GM10248 (cell line): ENCODE measurements around the gene CMTR1.

Experiments used
- CTCF ChIA-PET: fragments of 300-600 bp; sonication (Branson Sonifier 250); formaldehyde crosslinking; extraction: SDS; loops from one replicate; lab custom pipeline; 2021; ENCODE audit warnings: antibody characterized with exemption; lab: Yijun Ruan, JAX
- POLR2A ChIA-PET: fragments of 350-650 bp; sonication (Branson Sonifier 250); formaldehyde crosslinking; extraction: SDS; loops from one replicate; lab custom pipeline; 2020; ENCODE audit warnings: antibody characterized with exemption; lab: Yijun Ruan, JAX
- DNase-seq: peaks from one replicate; pipeline ENCODE4 v3.0.0; 2012; ENCODE audit errors: extremely low spot score
- CTCF ChIP-seq: IDR thresholded peaks from 2 replicates; pipeline ENCODE4 v1.5.1; 2012; ENCODE audit warnings: mild to moderate bottlenecking, low read depth; ENCODE audit errors: extremely low read depth, missing control alignments, control extremely low read depth

The CMTR1 gene

GRCh38 chr6:37490536-37491170, 57.6 kb downstream of the CMTR1 start:
- POLR2A ChIA-PET: no interaction called here
- no peak for DNase-seq
- CTCF ChIA-PET: interaction anchor here (1.1 to 3.8 kb wide), 7 partner anchors 10 to 201 kb away, joined by 3 to 17 read pairs (median 11); partner anchors contain the start of gene CCDC167
- TF ChIP-seq CTCF: no peak

- TF ChIP-seq CTCF: no peak
- no peak for DNase-seq
- ChIA-PET CTCF (interaction anchor here (0.8 to 3.8 kb wide), 17 partner anchors 8 to 1003 kb away, joined by 3 to 17 read pairs (median 4); partner anchors contain the start of gene CCDC167), POLR2A (interaction anchor here (1.3 kb wide), 1 partner anchor 75 kb away, joined by 4 read pairs; no protein-coding TSS in a partner anchor)
Measured at GRCh38 chr6:37491171-37491829, 58.3 kb downstream of the CMTR1 start.

- no peak for DNase-seq
- no peak for TF ChIP-seq CTCF
- CTCF ChIA-PET: interaction anchor here (0.8 to 3.8 kb wide), 16 partner anchors 8 to 1002 kb away, joined by 3 to 17 read pairs (median 4); partner anchors contain the start of gene CCDC167
- POLR2A ChIA-PET: interaction anchor here (1.3 kb wide), 1 partner anchor 74 kb away, joined by 4 read pairs; no protein-coding TSS in a partner anchor
Measured at GRCh38 chr6:37491830-37492208, 58.8 kb downstream of the CMTR1 start.

- CTCF ChIA-PET: interaction anchor here (0.8 to 3.8 kb wide), 14 partner anchors 8 to 1002 kb away, joined by 3 to 17 read pairs (median 4); partner anchors contain the start of gene CCDC167
- no peak for TF ChIP-seq CTCF
- no peak for DNase-seq
Measured at GRCh38 chr6:37492236-37492972, 59.4 kb downstream of the CMTR1 start.

DNA sequence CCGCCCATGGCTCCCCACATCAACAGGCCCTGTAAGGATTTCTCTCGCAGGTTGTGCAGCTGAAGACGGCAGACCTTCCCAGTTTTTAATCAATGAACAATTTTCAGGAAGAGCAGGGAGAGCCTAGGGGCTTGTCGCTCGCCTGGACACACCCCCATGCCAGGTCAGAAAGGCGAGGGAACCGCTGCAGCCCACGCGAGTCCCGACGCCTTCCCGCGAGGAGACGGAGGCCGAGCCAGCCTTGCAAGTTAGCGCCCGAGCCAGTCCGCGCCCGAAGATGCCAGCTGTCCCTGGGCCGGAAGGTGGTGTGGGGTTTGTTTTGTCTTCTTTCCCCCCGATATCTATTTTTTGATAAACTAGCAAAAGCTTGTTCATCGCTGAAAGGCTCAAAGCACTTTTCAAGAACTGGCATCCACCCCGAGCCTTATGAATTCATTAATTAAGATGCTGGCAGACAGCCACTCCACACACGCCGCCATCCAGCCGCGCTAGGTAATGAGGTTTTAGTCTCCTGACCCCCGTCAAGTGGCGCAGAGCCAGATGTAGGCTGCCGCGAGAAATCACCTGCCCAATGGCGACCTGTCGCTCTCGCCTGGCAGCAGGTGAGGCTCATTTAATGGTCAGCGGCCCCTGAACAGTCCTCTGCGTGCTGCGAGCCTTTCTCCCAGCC, 60.1 kb downstream of the CMTR1 start:
- POLR2A ChIA-PET: no interaction called here
- TF ChIP-seq CTCF: no peak
- CTCF ChIA-PET: interaction anchor here (0.9 to 3.8 kb wide), 5 partner anchors 7 to 199 kb away, joined by 3 to 17 read pairs (median 11); partner anchors contain the start of gene CCDC167
- no peak for DNase-seq

More at GRCh38 chr6:37492236-37492972, 59.4 kb downstream of the CMTR1 start:
- POLR2A ChIA-PET: interaction anchor here (1.3 kb wide), 1 partner anchor 73 kb away, joined by 4 read pairs; no protein-coding TSS in a partner anchor
